ENCODE results near the gene NUDT11. TPM values are rescaled to one million over a fixed set of nuclear protein-coding genes. Genes with fewer than 3 reads are reported as not detected.
"Not testable (repeated sequence)": the region's sequence is repeated elsewhere in the genome, so short reads cannot be mapped to it uniquely, and the experiment has no call there.

Gene NUDT11
- total RNA-seq, result 1 to 10 TPM; 3.0 to 4.2 TPM

GRCh38 chrX:51496501-51497291 is at the start of gene NUDT11:
TSS of gene NUDT11 (minus strand) at chrX:51496592. CDS start at chrX:51496444, 148 bp downstream.
- Mint-ChIP-seq H3K9me3 (peaks cover 0 to 4% of the 10 kb centered on the region in 2 donors), H3K27me3 (ENCODE audit: low read depth) (peaks cover 40% of the 10 kb centered on the region), H3K36me3 (ENCODE audit: insufficient read depth in 2 of 2) (peaks cover 1 to 4% of the 10 kb centered on the region in 2 donors), H3K4me3 (peak within 1 kb of the TSS; percentile 85 to 90), H3K4me1 (ENCODE audit: low read depth) (peaks cover 12% of the 10 kb centered on the region), H3K27ac (peak within 1 kb of the TSS; percentile 67)
- peak; percentile 86 to 88 for ATAC-seq (replicated peaks in 1 of 2)
- peak; percentile 68 to 74 for DNase-seq

DNA sequence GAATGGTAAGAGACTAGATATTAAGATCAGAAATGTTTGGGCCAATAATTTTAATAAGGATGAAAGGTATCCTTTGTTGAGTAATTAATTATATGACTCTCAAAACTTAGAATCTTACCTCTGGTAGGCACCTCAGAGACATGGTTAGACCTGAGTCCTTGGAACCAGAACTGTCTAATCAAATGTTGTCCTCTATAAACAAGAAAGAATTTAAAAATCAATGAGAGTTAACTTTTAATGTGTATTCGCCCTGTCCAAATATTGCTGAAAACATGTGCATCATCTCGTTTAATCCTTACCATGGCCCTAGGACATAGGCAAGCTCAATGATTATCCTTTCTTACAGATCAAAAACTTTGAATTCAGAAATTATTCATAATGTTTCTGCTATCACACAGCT is 24.0 kb upstream of the NUDT11 start:
- no peak overlapping the region for H3K27ac Mint-ChIP-seq
- ATAC-seq (replicated peaks in 1 of 2) (no peak), DNase-seq (no peak)
- no peaks in the 10 kb centered on the region for H3K4me1 Mint-ChIP-seq (ENCODE audit: low read depth)
- H3K4me3 Mint-ChIP-seq, result no peak overlapping the region
- H3K9me3 Mint-ChIP-seq, result peaks cover 0 to under 1% of the 10 kb centered on the region in 2 donors
- peaks cover 0 to under 1% of the 10 kb centered on the region in 2 donors for H3K36me3 Mint-ChIP-seq (ENCODE audit: insufficient read depth in 2 of 2)
- peaks cover 54% of the 10 kb centered on the region for H3K27me3 Mint-ChIP-seq (ENCODE audit: low read depth)

- H3K36me3 Mint-ChIP-seq (ENCODE audit: insufficient read depth in 2 of 2); H3K4me3 Mint-ChIP-seq; ATAC-seq (replicated peaks in 1 of 2); H3K27ac Mint-ChIP-seq; DNase-seq; H3K9me3 Mint-ChIP-seq; H3K4me1 Mint-ChIP-seq (ENCODE audit: low read depth): not testable (repeated sequence)
- peaks cover 47% of the 10 kb centered on the region for H3K27me3 Mint-ChIP-seq (ENCODE audit: low read depth)
Measured at GRCh38 chrX:51519131-51519530, 22.7 kb upstream of the NUDT11 start.

GRCh38 chrX:51507551-51507950 is 11.2 kb upstream of the NUDT11 start:
- Mint-ChIP-seq H3K36me3 (ENCODE audit: insufficient read depth in 2 of 2) (no peaks in the 10 kb centered on the region), H3K4me1 (ENCODE audit: low read depth) (no peaks in the 10 kb centered on the region), H3K4me3 (no peak overlapping the region), H3K27ac (no peak overlapping the region), H3K9me3 (no peaks in the 10 kb centered on the region), H3K27me3 (ENCODE audit: low read depth) (peaks cover 36% of the 10 kb centered on the region)
- DNase-seq (no peak), ATAC-seq (replicated peaks in 1 of 2) (no peak)

DNA sequence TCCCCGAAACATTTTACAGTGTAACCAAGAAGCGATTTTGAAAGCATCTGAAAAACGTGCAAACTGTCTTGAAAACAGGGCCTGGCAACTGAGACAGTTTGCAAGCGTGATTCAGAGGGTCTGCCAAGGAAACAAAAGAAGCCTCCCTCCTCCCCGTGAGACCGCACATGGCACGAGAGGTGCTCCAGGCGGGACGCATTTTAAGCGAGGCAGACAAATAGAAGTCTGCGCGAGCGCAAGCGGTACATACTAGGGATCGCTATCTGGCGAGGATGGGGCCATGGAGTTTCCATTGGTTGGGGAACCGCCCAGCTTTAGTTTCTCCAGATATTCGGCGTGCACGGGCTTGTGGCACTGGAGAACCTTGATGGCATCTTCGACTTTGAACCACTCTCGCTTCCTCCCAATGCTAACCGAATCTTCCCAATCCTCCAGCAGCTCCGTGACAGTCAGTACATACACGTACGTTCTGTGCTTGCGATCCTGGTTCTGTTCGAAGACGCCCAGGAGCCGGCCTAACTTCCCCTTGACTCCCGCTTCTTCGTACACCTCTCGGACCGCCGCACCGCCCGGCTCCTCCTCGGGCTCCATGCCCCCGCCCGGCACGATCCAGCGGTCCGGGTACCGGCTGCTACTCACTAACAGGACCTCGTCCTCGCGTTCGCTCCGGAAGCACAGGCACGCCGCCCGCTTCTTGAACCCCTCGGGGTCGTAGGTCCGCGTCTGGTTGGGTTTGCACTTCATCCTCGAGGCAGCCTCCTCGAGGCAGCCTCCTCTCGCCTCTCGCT is 497 bp downstream of the NUDT11 start:
- DNase-seq (peak; percentile 3 to 8), ATAC-seq (replicated peaks in 1 of 2) (peak; percentile 35 to 44)
- Mint-ChIP-seq H3K27me3 (ENCODE audit: low read depth) (peaks cover 40% of the 10 kb centered on the region), H3K27ac (peak overlapping the region; percentile 54), H3K4me3 (peak overlapping the region; percentile 85 to 90), H3K4me1 (ENCODE audit: low read depth) (peaks cover 12% of the 10 kb centered on the region)
- H3K36me3 Mint-ChIP-seq (ENCODE audit: insufficient read depth in 2 of 2); H3K9me3 Mint-ChIP-seq: not testable (repeated sequence)

GRCh38 chrX:51494409-51494808 is 2.0 kb downstream of the NUDT11 start:
- Mint-ChIP-seq H3K36me3 (ENCODE audit: insufficient read depth in 2 of 2) (peaks cover 1 to 4% of the 10 kb centered on the region in 2 donors), H3K27me3 (ENCODE audit: low read depth) (peaks cover 39% of the 10 kb centered on the region), H3K9me3 (peaks cover 0 to 4% of the 10 kb centered on the region in 2 donors), H3K27ac (peak overlapping the region; percentile 57), H3K4me1 (ENCODE audit: low read depth) (peaks cover 12% of the 10 kb centered on the region), H3K4me3 (peak overlapping the region; percentile 51 to 90)
- DNase-seq (no peak), ATAC-seq (replicated peaks in 1 of 2) (no peak)

- ATAC-seq (replicated peaks in 1 of 2), result peak in 1 of 2 donors; percentile 13
- Mint-ChIP-seq H3K27ac (no peak overlapping the region), H3K4me1 (ENCODE audit: low read depth) (no peaks in the 10 kb centered on the region), H3K4me3 (no peak overlapping the region), H3K9me3 (no peaks in the 10 kb centered on the region), H3K36me3 (ENCODE audit: insufficient read depth in 2 of 2) (no peaks in the 10 kb centered on the region), H3K27me3 (ENCODE audit: low read depth) (peaks cover 17% of the 10 kb centered on the region)
- no peak for DNase-seq
Measured at GRCh38 chrX:51487960-51488267, 8.5 kb downstream of the NUDT11 start.

DNA sequence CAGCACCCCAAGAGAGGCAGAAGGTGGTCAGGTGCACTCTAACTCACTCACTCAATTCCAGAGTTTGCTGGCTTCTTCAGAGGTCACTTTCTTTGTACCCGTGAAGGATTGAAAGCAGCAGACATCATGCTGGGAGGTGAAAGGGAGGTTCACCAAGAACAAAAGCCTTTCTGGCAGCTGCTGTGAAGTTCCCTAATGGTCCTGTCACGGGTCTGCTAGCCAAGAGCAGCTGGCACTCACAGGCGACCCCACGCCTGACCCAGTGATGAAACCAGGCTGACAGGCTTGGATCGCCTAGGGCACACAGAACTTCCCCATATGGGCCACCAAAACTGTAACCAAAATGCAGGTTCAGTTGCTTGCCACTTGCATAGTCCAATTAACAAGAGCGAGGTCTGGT is 11.8 kb downstream of the NUDT11 start:
- peaks cover 13% of the 10 kb centered on the region for H3K27me3 Mint-ChIP-seq (ENCODE audit: low read depth)
- H3K4me3 Mint-ChIP-seq, result no peak overlapping the region
- ATAC-seq (replicated peaks in 1 of 2) (no peak), DNase-seq (no peak)
- no peak overlapping the region for H3K27ac Mint-ChIP-seq
- no peaks in the 10 kb centered on the region for H3K9me3 Mint-ChIP-seq
- no peaks in the 10 kb centered on the region for H3K4me1 Mint-ChIP-seq (ENCODE audit: low read depth)
- H3K36me3 Mint-ChIP-seq (ENCODE audit: insufficient read depth in 2 of 2), result no peaks in the 10 kb centered on the region

GRCh38 chrX:51482411-51482810 is 14.0 kb downstream of the NUDT11 start:
- not testable (repeated sequence) for H3K27ac Mint-ChIP-seq; DNase-seq; H3K27me3 Mint-ChIP-seq (ENCODE audit: low read depth); H3K36me3 Mint-ChIP-seq (ENCODE audit: insufficient read depth in 2 of 2); H3K4me3 Mint-ChIP-seq; H3K9me3 Mint-ChIP-seq; H3K4me1 Mint-ChIP-seq (ENCODE audit: low read depth); ATAC-seq (replicated peaks in 1 of 2)

- Mint-ChIP-seq H3K4me3 (no peak overlapping the region), H3K27ac (no peak overlapping the region), H3K4me1 (ENCODE audit: low read depth) (no peaks in the 10 kb centered on the region), H3K27me3 (ENCODE audit: low read depth) (peaks cover 5% of the 10 kb centered on the region), H3K36me3 (ENCODE audit: insufficient read depth in 2 of 2) (peaks cover 0 to 3% of the 10 kb centered on the region in 2 donors), H3K9me3 (peaks cover 0 to 1% of the 10 kb centered on the region in 2 donors)
- no peak for DNase-seq
- ATAC-seq (replicated peaks in 1 of 2), result no peak
Measured at GRCh38 chrX:51476930-51477329, 19.5 kb downstream of the NUDT11 start.

DNA sequence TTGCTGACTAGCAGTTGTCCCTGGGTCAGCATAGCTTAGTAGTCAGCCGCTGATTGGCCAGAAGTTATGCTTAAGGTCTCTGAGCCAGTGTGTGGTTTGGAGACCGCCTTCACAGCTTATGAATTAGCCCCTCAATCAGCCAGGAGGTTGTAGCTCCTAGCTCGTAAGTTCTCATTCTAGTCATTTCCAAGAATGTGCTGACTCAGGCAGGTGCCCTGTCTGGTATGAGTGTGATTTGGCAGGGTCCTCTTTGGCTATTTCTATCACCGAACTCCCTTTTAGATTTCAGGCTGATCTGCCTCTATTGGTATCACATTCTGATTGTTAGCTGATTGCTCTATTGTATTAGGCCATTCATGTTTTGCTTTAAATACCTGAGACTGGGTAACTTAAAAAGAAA is 33.1 kb downstream of the NUDT11 start:
- Mint-ChIP-seq H3K36me3 (ENCODE audit: insufficient read depth in 2 of 2) (no peaks in the 10 kb centered on the region), H3K27ac (no peak overlapping the region), H3K9me3 (no peaks in the 10 kb centered on the region), H3K27me3 (ENCODE audit: low read depth) (peaks cover 4% of the 10 kb centered on the region), H3K4me1 (ENCODE audit: low read depth) (no peaks in the 10 kb centered on the region), H3K4me3 (no peak overlapping the region)
- DNase-seq (no peak), ATAC-seq (replicated peaks in 1 of 2) (no peak)

DNA sequence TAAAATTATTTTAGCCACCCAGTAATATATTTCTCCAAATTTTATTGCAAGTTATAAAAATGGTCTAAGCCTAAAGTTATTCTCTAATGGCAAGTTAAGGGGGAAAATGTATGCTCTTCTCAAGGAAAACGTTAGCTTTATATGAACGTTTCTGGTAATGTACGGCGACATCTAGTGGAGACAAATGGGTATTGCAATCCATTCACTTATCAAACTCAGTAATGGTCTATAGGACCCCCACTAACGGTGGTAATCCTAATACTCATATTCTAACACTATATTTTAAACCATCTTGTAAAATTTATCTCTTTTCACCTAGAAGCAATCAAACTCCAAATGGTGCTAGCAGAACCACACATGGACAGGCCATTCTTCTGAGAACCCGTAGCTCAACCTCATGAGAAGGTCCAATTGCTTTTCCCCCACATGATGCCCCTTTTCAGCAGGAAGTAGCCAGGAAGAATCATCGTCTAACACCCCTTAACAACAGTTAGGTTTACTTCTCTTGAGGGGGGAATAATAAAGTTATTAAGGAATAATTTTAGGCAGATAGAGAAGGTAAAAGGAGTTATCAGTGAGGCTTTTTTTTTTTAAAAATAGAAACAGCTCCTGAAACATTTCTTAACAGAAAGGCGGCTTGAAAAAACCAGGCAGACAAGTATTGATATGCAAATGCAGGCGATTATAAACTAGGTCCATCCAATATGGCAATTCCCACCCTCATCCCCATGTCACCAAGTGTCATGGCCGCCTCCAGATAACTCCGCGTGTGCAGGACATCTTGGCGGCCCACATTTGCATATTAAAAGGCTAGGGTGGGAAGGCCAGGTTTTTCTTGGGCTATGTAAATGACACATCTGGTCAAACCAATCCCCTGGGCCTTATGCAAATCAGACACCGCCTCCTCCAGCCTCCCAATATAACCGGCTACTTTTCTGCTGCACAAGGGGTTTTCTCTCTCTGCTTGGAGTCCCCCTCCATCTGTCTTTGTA is 35.0 kb downstream of the NUDT11 start:
- no peak for ATAC-seq (replicated peaks in 1 of 2)
- DNase-seq, result peak; percentile 8 to 19
- no peaks in the 10 kb centered on the region for H3K4me1 Mint-ChIP-seq (ENCODE audit: low read depth)
- H3K4me3 Mint-ChIP-seq, result no peak overlapping the region
- no peak overlapping the region for H3K27ac Mint-ChIP-seq
- no peaks in the 10 kb centered on the region for H3K9me3 Mint-ChIP-seq
- peaks cover 4% of the 10 kb centered on the region for H3K27me3 Mint-ChIP-seq (ENCODE audit: low read depth)
- no peaks in the 10 kb centered on the region for H3K36me3 Mint-ChIP-seq (ENCODE audit: insufficient read depth in 2 of 2)
